Adrenal gland (tissue), 12 donors: ENCODE results near the gene ICE2. TPM values are rescaled to one million over a fixed set of nuclear protein-coding genes. Genes with fewer than 3 reads are reported as not detected.

Experiments
- DNase-seq, 7 donors: peaks; one replicate each; pipeline ENCODE4 v3.0.0-alpha.2; 2019 to 2020
- H3K27ac ChIP-seq, 5 donors: fragments of 200-600 bp; sonication (generic) in 4 of 5; 1 replicate in 3 of 5; 2 replicates in 2 of 5; pipeline versions ENCODE4 v1.5.1 to v1.8.0; 2016 to 2020; ENCODE audit warnings: mild to moderate bottlenecking in 1 of 5
- H3K27me3 ChIP-seq: fragments of 200-600 bp; 2 replicates; pipeline ENCODE4 v1.8.0; 2021
- H3K36me3 ChIP-seq, 2 donors: fragments of 200-600 bp; replicated peaks in 1 of 2; 1 replicate in 1 of 2; 2 replicates in 1 of 2; pipeline versions ENCODE4 v1.5.1 to v1.8.0; 2018 to 2022
- H3K4me1 ChIP-seq, 2 donors: fragments of 200-600 bp; replicated peaks in 1 of 2; 1 replicate in 1 of 2; 2 replicates in 1 of 2; pipeline versions ENCODE4 v1.5.1 to v1.8.0; 2018 to 2021
- H3K4me3 ChIP-seq, 4 donors: fragments of 200-600 bp; sonication (generic) in 3 of 4; one replicate each; pipeline ENCODE4 v1.5.1; 2016 to 2018
- H3K9me3 ChIP-seq, 3 donors: fragments of 200-600 bp; sonication (generic) in 1 of 3; replicated peaks in 1 of 3; 1 replicate in 2 of 3; 2 replicates in 1 of 3; pipeline versions ENCODE4 v1.5.1 to v1.8.0; 2016 to 2021
- POLR2A ChIP-seq, 2 donors: fragments of 450-650 bp; IDR thresholded peaks; one replicate each; pipeline ENCODE4 v1.6.1; 2017; ENCODE audit warnings: antibody characterized with exemption in 2 of 2, mild to moderate bottlenecking in 2 of 2, moderate library complexity in 1 of 2
- WGBS, 4 donors: extraction: QIAGEN DNeasy Blood & Tissue Kit in 2 of 4; methylation state at CpG; one replicate each; pipeline versions ENCODE4 v1.1.5 to v1.1.7; 2013 to 2017; 5-methylcytosine and 5-hydroxymethylcytosine counted together
- intact Hi-C, 2 donors: fragments of 100-400 bp; cut with DNase I; formaldehyde crosslinking; loops; one replicate each; pipeline versions ENCODE4 v1.14.1 to v1.15.0; 2022 to 2023
- polyA plus RNA-seq, 3 donors: library from polyadenylated mRNA; stranded (reverse); fragments of 200-250 nt in 2 of 3; fragments of 350-450 nt in 1 of 3; fragmentation: Illumina TruSeq in 1 of 3; extraction: RNeasy Lipid Tissue Mini Kit (QIAGEN cat#74804) in 1 of 3; gene quantifications; one replicate each; pipeline ENCODE4 v1.2.3, GENCODE V29; 2013 to 2014
- total RNA-seq, 9 donors: library from RNA; depleted of rRNA in 4 of 9; stranded (reverse); fragments of >200 nt in 4 of 9; fragments of 120-200 nt in 1 of 9; fragmentation: NEBNext Ultra II Directional in 1 of 9; extraction: Animal tissue kit (Norgen Biotek cat#: 25700) in 1 of 9; gene quantifications; one replicate each; pipeline versions ENCODE4 v1.1.0 to v1.2.4, GENCODE V29; 2013 to 2023
- TF ChIP-seq, protein P1 (sequence below), 6 experiments: fragments of 450-650 bp in 4 of 6; fragments of 200-600 bp in 2 of 6; sonication (generic) in 1 of 6; IDR thresholded peaks; 1 replicate in 5 of 6; 2 replicates in 1 of 6; pipeline versions ENCODE4 v1.5.1 to v1.8.0; 2016 to 2021; ENCODE audit warnings: antibody characterized with exemption in 6 of 6, mild to moderate bottlenecking in 2 of 6, moderate library complexity in 1 of 6
- donor health status: healthy with polysubstance abuse.
- donor health status: Bipolar disorder and iron deficiency.
- donor health status: DM: yes; HTN: yes; CAD: no.
- donor health status: DM: no; HTN: no; CAD: no.
- donor health status: DM: no; HTN: no; CAD: no.
- donor health status: DM: yes; HTN: yes; CAD: no.

Gene ICE2
- total and polyA plus RNA-seq, 12 donors = 13.6 to 53.7 (median 38.3) TPM

DNA sequence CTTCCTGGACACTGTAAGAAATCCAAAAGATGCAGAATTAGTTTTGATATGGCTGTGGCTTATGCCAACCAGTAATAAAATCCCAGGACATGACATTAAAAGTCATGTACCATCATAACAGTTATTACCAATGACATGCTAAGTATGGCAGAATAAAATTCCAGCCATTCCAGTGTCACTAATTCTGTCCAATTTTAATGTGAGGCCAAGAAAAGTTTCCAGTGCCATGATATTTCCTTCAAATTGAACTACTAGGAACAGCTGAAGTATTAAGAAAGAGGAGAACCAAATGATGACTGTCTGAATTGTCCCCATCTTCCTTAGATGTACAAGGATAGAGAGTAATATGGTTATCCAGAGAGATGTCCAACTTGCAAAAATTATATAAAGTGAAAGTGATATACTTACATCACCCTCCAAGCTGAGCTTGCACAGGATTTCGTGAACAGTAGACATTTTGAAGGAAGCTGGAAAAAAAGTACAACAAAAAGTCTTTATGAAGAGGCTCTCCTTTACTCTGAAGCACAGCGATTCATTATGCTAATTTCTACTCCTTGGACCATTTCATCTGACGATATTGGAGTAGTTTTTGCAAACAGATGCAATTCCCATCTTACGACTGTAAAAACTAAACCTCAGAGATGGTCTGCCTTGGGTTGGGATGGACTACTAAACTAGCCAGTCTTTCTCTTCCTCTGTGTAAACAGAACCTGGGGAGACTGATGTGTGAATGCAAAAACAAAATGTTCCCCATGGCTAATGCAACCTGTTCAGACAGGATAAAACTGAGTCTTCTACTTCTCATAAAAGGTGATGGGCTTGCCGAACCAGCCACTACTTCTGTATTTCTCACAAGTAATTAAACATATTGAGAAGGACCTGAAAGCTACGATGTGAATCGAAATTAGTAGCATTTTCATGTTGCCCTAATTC, 93.1 kb downstream of the ICE2 start:
- no peak overlapping the region for H3K27ac ChIP-seq
- intact Hi-C loops = no loop called here
- peaks cover 0 to 14% of the 10 kb centered on the region in 2 donors for H3K36me3 ChIP-seq
- no peak for TF ChIP-seq POLR2A (IDR thresholded peaks at IDR 0.05)
- TF ChIP-seq, protein P1, sequence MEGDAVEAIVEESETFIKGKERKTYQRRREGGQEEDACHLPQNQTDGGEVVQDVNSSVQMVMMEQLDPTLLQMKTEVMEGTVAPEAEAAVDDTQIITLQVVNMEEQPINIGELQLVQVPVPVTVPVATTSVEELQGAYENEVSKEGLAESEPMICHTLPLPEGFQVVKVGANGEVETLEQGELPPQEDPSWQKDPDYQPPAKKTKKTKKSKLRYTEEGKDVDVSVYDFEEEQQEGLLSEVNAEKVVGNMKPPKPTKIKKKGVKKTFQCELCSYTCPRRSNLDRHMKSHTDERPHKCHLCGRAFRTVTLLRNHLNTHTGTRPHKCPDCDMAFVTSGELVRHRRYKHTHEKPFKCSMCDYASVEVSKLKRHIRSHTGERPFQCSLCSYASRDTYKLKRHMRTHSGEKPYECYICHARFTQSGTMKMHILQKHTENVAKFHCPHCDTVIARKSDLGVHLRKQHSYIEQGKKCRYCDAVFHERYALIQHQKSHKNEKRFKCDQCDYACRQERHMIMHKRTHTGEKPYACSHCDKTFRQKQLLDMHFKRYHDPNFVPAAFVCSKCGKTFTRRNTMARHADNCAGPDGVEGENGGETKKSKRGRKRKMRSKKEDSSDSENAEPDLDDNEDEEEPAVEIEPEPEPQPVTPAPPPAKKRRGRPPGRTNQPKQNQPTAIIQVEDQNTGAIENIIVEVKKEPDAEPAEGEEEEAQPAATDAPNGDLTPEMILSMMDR (IDR thresholded peaks at IDR 0.05) = no peak
- peaks cover 10 to 27% of the 10 kb centered on the region in 2 donors for H3K4me1 ChIP-seq
- no peak for DNase-seq
- H3K9me3 ChIP-seq = no peaks in the 10 kb centered on the region
- no peak overlapping the region for H3K4me3 ChIP-seq
- WGBS, 4 donors = 90 to 94% (median 91%) methylated on average over 7 of the region's 7 CpGs
- H3K27me3 ChIP-seq = no peaks in the 10 kb centered on the region

DNA sequence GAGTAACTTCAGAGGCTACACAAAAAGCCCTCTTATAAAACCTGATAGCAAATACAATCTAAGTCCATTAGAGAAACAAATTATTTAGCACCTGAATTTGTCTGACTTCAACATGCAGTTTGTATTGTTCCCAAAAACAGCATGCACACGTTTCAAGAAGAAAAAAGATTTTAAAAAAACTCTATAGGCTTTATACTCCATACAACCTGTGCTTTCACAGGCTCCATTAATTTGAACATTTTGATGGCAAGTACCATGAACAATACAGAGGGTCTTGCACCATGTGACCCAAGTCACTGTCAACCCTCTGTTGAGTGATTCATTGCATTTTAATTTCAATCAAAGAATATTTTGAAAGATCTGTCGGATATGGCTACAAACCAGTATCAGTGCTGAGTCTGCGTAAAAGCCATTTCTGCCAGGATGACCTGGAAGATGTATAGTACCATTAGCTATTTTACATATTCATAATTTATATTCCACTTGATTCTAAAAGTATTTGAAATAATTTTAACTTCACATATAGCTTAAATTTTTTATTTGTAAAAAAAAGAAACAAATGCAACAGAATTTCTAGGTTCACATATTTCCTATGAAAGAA, 94.3 kb downstream of the ICE2 start:
- 88 to 93% (median 91%) methylated on average over 3 of the region's 3 CpGs for WGBS, 4 donors
- no peak overlapping the region for H3K4me3 ChIP-seq
- H3K36me3 ChIP-seq = peaks cover 0 to 21% of the 10 kb centered on the region in 2 donors
- H3K9me3 ChIP-seq = no peaks in the 10 kb centered on the region
- TF ChIP-seq POLR2A (IDR thresholded peaks at IDR 0.05) = no peak
- TF ChIP-seq, protein P1 (IDR thresholded peaks at IDR 0.05) = no peak
- H3K27me3 ChIP-seq = no peaks in the 10 kb centered on the region
- H3K4me1 ChIP-seq = peaks cover 0 to 14% of the 10 kb centered on the region in 2 donors
- intact Hi-C loops = no loop called here
- DNase-seq = no peak
- H3K27ac ChIP-seq = no peak overlapping the region

DNA sequence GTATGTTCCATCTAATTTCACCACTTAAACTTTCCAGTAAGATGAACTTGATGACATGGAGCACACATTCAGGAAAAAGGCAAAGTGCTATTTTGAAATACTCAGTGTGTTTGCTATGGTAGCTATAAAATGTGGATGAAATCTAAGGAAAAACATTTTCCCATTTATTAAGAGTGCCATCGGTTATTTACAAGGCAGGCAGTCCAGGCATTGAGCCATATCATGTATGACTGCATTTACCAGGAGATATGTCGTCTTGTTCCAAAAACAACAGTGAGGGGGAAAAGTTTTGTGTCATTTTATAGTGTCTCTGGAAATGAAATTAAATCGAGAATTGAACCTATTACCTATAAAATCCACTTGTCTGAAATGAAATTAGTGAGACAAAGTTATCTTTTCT, 94.9 kb downstream of the ICE2 start:
- no peak for DNase-seq
- Histone ChIP-seq H3K9me3 (no peaks in the 10 kb centered on the region), H3K4me1 (peaks cover 0 to 8% of the 10 kb centered on the region in 2 donors), H3K27me3 (no peaks in the 10 kb centered on the region), H3K27ac (no peak overlapping the region), H3K36me3 (peaks cover 0 to 21% of the 10 kb centered on the region in 2 donors), H3K4me3 (no peak overlapping the region)
- no peak for TF ChIP-seq POLR2A (IDR thresholded peaks at IDR 0.05)
- TF ChIP-seq, protein P1 (IDR thresholded peaks at IDR 0.05) = no peak
- intact Hi-C loops = no loop called here
- WGBS, 4 donors = 44 to 61% (median 54%) methylated on average over 3 of the region's 3 CpGs
